ENCODE results near the gene NEB. TPM values are rescaled to one million over a fixed set of nuclear protein-coding genes. Genes with fewer than 3 reads are reported as not detected.

NEB gene
- polyA plus RNA-seq, 1 of the 3 experiments (the other 2 are of a cell fraction): 0.02 TPM

GRCh38 chr2:151661625-151662024, 72.7 kb downstream of the NEB start:
- CTCF ChIA-PET: no interaction called here
- Histone ChIP-seq H3K79me2 (ENCODE audit: insufficient read depth) (no peaks in the 10 kb centered on the region), H3K4me1 (ENCODE audit: control insufficient read depth in 1 of 2, insufficient read depth in 2 of 2, low read depth in 1 of 2, low read length in 1 of 2) (no peaks in the 10 kb centered on the region), H3K4me3 (ENCODE audit: low read depth in 2 of 2, low read length in 1 of 2) (no peak overlapping the region), H3F3A (replicated peaks; ENCODE audit: insufficient read depth) (no peaks in the 10 kb centered on the region), H4K20me1 (ENCODE audit: insufficient read depth) (no peaks in the 10 kb centered on the region), H3K9me2 (no peaks in the 10 kb centered on the region), H3K4me2 (no peak overlapping the region), H3K27me3 (ENCODE audit: insufficient read depth) (no peaks in the 10 kb centered on the region), H2AFZ (ENCODE audit: low read depth) (no peak overlapping the region), H3K36me3 (replicated peaks in 1 of 2; ENCODE audit: control insufficient read depth in 1 of 2, insufficient read depth in 2 of 2, low read length in 1 of 2) (no peaks in the 10 kb centered on the region), H3K9ac (no peak overlapping the region), H3K27ac (ENCODE audit: low read depth in 2 of 2, low read length in 1 of 2) (no peak overlapping the region), H3K9me3 (no peaks in the 10 kb centered on the region)
- TF ChIP-seq MXI1 (IDR thresholded peaks at IDR 0.05; ENCODE audit: low read depth, low read length): no peak
- TF ChIP-seq SIN3A (IDR thresholded peaks at IDR 0.05; ENCODE audit: borderline replicate concordance, low read depth, low read length): no peak
- no peak for TF ChIP-seq PBX3 (IDR thresholded peaks at IDR 0.05)
- no peak for TF ChIP-seq REST (IDR thresholded peaks at IDR 0.05; ENCODE audit: low read depth, low read length)
- no peak for TF ChIP-seq EP300 (IDR thresholded peaks at IDR 0.05; ENCODE audit: borderline replicate concordance in 1 of 2, low read depth in 1 of 2, low read length in 1 of 2)
- TF ChIP-seq TCF12 (IDR thresholded peaks at IDR 0.05): no peak
- no peak for DNase-seq
- POLR2A ChIA-PET: no interaction called here
- 13% methylated on average over 2 of the region's 2 CpGs for WGBS (ENCODE audit: low lambda C conversion rate)

DNA sequence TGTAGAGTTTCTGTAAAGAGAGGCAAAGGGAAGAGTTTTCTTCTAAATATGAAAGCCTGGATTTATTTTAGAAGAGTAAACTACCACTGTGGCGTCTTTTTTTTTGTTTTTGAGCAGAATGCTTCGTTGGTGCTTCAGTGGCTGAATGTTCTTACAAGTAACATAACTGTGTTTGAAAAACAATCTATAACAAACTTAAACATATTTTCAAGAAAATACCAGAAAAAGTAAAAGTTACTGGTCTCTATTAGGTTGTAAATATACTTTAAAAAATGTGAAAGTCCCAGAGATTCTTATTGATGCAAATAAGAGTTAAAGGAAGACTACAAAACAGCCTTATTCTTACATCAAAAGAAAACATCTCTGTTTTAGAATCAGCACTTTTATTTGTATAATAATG, 76.2 kb downstream of the NEB start:
- TF ChIP-seq REST (IDR thresholded peaks at IDR 0.05; ENCODE audit: low read depth, low read length) (no peak), TEAD4 (IDR thresholded peaks at IDR 0.05; ENCODE audit: borderline replicate concordance, insufficient read depth) (no peak), YY1 (IDR thresholded peaks at IDR 0.05; ENCODE audit: low read depth) (no peak)
- no peak overlapping the region for H3K4me2 ChIP-seq
- POLR2A ChIA-PET: no interaction called here
- CTCF ChIA-PET: no interaction called here
- no peak overlapping the region for H2AFZ ChIP-seq (ENCODE audit: low read depth)
- H3K9ac ChIP-seq: no peak overlapping the region
- H3K9me3 ChIP-seq: no peaks in the 10 kb centered on the region
- H3K9me2 ChIP-seq: no peaks in the 10 kb centered on the region
- no peaks in the 10 kb centered on the region for H3K36me3 ChIP-seq (replicated peaks in 1 of 2; ENCODE audit: control insufficient read depth in 1 of 2, insufficient read depth in 2 of 2, low read length in 1 of 2)
- H3K4me1 ChIP-seq (ENCODE audit: control insufficient read depth in 1 of 2, insufficient read depth in 2 of 2, low read depth in 1 of 2, low read length in 1 of 2): no peaks in the 10 kb centered on the region; a peak in 1 of 4 replicates
- H3K79me2 ChIP-seq (ENCODE audit: insufficient read depth): no peaks in the 10 kb centered on the region
- no peaks in the 10 kb centered on the region for H3F3A ChIP-seq (replicated peaks; ENCODE audit: insufficient read depth)
- DNase-seq: no peak
- WGBS (ENCODE audit: low lambda C conversion rate): 28% methylated on average over 2 of the region's 2 CpGs
- no peaks in the 10 kb centered on the region for H3K27me3 ChIP-seq (ENCODE audit: insufficient read depth)
- H3K27ac ChIP-seq (ENCODE audit: low read depth in 2 of 2, low read length in 1 of 2): no peak overlapping the region
- H4K20me1 ChIP-seq (ENCODE audit: insufficient read depth): no peaks in the 10 kb centered on the region
- no peak overlapping the region for H3K4me3 ChIP-seq (ENCODE audit: low read depth in 2 of 2, low read length in 1 of 2)

Data from SK-N-SH (cell line).